GM21381 (cell line): ENCODE results near the gene NTF3.

Source experiments
- ATAC-seq: cut with Tn5 transposase; IDR thresholded peaks from one replicate; pipeline ENCODE4 v1.9.1; 2021; ENCODE audit warnings: mild to moderate bottlenecking, moderate library complexity; ENCODE audit not compliant: unreplicated experiment

The NTF3 gene

DNA sequence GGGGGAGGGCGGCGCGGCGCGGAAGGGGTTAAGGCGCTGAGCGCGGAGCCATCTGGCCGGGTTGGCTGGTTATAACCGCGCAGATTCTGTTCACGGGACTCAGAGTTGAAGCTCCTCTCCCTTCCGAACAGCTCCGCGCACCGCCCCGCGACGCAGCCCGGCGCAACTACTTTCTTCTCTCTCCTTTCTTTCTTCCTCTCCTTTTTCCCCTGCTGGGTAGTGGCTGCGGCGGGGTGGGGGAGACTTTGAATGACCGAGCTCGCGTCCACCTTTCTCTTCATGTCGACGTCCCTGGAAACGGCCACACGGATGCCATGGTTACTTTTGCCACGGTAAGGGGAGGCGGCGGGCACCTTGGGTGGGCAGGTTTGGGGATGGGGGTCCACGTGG, at the start of gene NTF3:
TSS of gene NTF3 (plus strand) at position 98 of the 390 bp plus-strand sequence. CDS start at position 315, 217 bp downstream.
- ATAC-seq, result no peak

GRCh38 chr12:5384015-5384414, 47.9 kb upstream of the NTF3 start:
- no peak for ATAC-seq

GRCh38 chr12:5388581-5389535, 43.0 kb upstream of the NTF3 start:
- ATAC-seq, result no peak

DNA sequence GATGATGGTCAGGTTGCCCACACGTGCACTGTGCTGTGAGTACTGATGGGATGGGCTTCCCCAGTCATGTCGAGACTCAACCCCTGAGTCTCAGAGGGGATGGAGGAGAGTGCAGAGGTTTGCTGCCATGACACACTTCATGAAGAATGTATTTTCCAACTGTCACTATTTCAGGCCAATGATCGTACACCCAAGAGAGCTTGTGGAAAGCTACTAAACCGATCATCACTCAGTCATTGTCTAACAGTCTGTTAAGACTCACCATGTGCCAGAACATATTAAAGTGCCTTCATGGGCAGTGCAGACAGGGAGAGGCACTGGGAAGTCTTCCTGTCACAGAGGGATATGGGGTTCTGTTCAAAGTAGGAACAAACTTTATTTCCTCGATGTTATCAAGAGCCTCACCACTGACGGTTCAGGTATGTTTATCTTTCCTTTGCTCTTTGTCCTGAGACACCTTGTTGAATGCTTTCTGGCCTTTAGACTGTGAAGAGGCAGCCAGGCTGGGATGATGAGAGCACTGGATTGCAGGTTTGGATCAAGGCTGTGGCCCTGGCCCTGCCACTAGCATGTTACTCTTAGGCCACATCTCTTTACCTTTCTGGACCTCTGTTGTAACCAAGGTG, 41.6 kb upstream of the NTF3 start:
- ATAC-seq, result no peak

GRCh38 chr12:5391653-5392052, 40.3 kb upstream of the NTF3 start:
- no peak for ATAC-seq

GRCh38 chr12:5392961-5393360, 38.9 kb upstream of the NTF3 start:
- ATAC-seq, result no peak

- no peak for ATAC-seq
Measured at GRCh38 chr12:5395443-5396271, 36.3 kb upstream of the NTF3 start.

GRCh38 chr12:5396541-5396940, 35.4 kb upstream of the NTF3 start:
- ATAC-seq, result no peak

DNA sequence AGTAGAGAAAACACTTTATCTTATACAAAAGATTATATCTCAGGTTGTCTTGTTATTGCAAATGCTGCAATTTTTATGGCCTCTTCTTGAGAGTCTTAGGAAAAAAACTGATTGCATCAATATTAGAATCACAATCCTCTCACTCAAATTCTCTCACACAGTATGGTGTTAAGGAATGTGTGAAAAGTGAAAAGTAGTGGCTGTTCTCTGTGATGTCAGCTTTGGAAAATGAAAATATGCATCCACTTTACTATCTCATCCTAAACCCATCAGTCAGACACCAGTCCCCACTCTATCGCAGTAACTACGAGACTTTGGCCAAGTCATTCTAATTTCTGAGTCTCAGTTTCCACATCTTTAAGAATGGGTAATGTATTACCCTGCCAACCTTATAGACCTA, 32.6 kb upstream of the NTF3 start:
- no peak for ATAC-seq

GRCh38 chr12:5402009-5402935, 29.6 kb upstream of the NTF3 start:
- ATAC-seq, result no peak

- no peak for ATAC-seq
Measured at GRCh38 chr12:5403411-5403810, 28.5 kb upstream of the NTF3 start.

- no peak for ATAC-seq
Measured at GRCh38 chr12:5407034-5407856, 24.7 kb upstream of the NTF3 start.

DNA sequence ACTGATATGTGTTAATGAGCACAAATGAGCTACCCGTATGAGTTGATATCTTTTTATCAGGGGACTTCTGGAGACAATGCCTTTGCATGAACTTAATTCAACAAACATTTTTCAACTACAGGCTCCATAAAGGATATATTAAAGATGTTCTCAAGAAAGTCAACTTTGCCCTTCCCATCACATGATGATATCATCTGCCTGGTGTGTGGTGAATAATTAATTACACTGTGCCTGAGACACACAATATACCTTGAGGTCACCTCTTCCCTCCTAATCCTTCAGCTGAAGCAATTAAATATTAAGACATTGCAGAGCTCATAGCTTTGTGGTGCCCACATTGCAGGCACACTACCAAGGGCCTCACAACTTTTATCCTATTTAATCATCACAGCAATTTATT, 22.3 kb upstream of the NTF3 start:
- no peak for ATAC-seq

- no peak for ATAC-seq
Measured at GRCh38 chr12:5416571-5416970, 15.3 kb upstream of the NTF3 start.

DNA sequence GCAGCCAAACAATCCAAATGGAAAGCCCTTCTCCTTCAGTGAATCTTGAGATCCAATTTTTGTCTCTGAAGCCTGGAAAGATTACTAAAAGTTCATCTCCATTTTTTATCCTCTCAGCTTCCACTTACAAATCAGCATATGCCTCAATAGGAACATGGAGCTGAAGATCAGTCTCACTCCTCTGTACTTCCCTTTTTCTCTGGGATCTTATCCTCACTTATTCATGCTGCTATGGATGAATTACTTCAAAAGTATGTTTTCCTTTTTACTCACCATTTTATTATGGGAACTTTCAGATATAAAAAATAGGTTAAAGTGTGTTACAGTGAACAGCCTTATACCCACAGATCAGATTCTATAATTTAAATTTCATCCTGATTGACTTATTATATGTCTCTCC, 14.4 kb upstream of the NTF3 start:
- no peak for ATAC-seq

GRCh38 chr12:5428332-5429221, 3.3 kb upstream of the NTF3 start:
- no peak for ATAC-seq

DNA sequence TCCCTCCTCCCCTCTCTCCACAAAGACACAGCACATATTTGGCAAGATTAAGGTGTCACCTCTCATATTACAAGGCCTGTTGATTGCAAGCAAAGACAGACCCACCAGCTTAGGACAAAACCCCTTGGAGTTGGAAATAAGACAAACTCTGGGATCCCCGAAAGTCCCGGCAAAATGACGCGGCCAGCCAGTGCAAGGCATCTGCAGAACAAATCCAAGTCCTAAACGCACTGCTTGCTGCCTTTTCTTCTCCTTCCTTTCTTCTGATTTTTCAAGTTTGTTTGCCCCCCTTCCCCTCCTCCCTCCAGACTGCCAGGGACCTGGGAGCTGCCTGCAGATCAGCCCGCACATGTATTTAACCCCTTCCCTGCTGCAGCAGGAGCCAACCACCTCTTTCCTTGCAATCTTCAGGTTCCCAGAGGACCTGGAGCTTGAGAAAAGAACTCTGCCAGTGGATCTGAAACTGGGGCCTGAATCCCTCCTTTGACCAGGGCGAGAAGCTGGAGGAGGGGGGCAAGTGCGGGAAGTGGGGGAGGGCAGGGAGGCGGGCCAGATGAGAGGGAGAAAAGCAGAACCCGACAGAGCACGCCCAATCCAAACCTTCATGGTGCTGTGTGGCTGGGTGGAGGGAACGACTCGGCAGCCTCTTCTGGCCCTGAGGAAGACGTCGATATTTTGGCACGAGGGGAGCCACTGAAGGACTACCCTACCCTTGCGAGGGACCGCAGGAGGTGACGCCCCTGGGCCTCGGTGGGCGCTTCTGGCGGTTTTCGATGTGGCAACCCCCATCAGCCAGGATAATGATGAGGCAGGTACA, 2.0 kb upstream of the NTF3 start:
- ATAC-seq, result no peak
